Brain pericyte (primary cell): Measurements from ENCODE around the gene ACACB.

Experiments
- DNase-seq: peaks from one replicate; pipeline ENCODE4 v3.0.0-alpha.2; 2012; ENCODE audit warnings: low read depth, low spot score

Gene ACACB

DNA sequence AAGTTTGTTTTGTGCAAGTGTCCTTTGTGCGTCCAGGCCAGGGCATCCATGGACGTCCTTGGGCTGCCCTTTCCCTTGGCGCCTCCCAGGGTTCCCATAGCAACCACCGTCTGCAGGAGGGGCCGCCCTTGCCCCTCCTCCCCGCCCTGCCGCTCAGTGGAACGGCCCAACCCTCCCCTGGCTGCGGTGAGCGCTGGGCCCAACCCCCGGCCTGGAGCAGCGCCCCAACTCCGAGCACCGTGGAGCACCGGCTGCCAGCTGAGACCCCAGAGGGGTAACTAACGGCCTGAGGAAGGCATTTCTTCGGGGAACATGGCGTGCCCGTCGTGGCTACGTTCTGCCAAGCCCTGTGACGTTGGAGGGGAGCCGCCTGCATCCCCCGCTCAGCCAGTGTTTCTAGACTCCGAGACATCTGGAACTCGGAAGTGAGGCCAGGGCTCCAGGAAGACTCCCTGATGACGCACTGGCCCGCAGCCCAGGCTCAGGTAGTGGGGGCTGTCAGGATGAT, 5.3 kb upstream of the ACACB start:
- peak; percentile 40 for DNase-seq

DNA sequence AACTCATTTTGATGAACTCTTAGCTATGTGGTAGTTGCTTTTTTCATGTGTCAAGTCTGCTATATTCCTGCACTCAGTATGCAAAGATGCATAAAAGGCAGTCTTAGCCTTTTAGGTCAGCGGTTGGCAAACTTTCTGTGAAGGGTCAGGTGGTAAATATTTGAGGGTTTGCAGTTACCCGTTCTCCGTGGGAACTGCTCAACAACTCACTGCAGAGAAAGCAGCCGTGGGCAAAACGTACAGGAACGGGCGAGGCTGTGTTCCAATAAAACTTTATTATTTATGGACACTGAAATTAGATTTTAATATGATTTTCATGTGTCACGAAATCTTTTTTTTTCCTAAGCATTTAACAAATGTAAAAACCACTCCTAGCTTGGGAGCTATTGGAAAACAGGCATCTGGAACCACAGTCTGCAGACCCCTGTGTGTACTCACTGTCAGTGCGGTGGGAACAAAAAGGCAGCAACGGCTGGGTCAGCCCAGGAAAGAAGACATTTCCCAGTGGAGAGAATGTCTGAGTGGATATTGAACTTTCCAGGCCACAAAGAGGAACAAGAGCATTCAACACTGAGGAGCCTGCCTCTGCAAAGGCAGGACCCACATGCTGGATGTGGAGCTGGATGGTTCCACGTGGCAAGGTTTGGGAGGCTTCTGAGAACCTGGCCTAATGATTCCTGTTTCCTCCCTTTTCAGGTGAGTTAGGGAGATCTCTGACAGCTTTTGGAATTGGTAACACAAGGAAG, 3.5 kb upstream of the ACACB start:
- no peak for DNase-seq

DNA sequence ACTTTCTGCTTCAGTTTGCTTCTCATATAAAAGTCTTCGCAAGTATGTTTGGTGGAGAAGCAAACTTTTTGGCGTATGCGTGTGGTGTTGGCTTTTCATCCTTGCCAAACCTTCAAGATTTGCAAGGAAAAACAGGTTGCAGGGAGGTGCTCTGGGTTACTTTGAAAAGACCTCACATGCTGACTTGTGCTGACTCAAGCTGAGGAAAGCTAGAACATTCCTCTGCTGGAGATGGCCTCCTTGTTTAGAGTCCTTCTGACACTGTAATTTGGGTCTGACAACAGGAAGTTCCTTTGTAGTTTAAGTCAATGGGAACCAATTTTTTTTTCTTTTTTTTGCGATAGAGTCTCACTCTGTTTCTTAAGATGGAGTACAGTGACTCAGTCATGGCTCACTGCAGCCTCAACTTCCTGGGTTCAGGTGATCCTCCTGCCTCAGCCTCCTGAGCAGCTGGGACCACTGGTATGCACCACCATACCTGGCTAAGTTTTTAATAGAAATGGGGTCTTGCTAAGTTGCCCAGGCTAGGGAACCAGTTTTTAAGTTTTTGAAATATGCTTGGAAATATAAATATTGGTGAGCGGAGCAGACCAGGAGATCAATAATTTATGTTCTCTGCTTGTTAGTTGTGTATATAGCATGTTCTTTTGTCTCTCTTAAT, 2.6 kb upstream of the ACACB start:
- DNase-seq: no peak

DNA sequence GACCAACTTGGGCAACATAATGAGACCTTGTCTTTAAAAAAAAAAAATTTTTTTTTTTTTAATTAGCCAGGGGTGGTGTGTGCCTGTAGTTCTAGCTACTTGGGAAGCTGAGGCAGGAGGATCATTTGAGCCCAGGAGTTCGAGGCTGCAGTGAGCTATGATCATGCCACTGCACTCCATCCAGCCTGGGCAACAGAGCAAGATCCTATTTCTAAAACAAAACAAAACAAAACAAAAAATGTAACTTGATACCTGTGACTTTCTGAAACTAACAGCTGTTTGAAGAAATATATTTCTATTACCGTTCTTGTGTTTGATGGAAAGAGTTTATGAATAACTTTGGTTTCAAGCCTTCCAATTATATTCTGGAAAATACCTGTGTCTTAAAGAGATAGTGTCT, 1.7 kb upstream of the ACACB start:
- DNase-seq: no peak

DNA sequence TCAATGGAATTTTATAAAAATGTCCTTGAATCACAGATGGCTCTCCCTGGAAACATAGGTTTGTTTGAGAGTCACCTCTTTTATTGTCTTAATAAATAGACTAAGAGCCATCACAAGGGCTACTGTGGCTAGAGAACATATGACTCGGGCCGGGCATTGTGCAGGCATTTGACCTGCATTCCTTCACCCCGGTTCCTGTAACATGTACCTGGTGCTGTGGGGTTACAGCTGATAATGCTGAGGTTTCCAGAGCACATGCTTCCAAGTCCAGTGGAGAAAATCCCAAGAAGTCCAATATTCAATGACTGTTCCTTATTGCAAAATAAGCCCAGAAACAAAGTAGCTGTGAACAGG, 1.0 kb upstream of the ACACB start:
- no peak for DNase-seq

DNA sequence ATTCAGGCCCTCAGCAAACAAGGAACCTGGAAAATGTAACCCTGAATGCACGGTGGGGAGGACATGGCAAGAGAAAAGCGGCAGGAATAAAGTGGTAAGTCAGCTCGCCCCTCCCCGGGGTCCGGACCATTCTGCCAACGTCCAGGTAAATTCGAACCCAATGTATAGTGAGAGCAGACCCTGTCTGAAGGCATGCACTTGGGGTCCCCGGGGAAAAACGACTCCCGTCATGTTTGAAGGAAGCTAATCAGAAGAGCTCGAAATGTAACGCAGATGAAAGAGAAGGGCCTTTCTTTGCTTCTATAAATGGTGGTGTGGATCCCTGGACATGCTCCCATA, 193 bp downstream of the ACACB start:
- DNase-seq: no peak

DNA sequence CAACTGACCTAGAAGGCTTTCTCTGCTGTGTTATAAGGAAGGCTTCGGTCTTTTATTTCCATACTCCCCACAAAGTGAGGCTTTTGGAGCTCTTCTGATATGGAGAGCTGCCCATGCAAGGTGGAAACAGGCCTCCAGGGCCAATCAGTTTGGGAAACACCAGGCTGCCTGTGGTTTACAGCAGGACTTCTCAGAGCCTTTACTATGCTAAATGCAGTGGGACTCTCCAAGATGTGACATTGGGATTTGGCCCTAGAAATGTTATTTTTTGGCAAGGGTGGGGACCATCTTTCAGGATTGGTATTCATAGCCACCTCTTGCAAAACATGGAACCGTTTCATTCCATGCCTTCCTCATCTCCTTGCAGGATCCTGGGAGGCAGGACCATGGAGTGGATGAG, 3.7 kb downstream of the ACACB start:
- DNase-seq: no peak

DNA sequence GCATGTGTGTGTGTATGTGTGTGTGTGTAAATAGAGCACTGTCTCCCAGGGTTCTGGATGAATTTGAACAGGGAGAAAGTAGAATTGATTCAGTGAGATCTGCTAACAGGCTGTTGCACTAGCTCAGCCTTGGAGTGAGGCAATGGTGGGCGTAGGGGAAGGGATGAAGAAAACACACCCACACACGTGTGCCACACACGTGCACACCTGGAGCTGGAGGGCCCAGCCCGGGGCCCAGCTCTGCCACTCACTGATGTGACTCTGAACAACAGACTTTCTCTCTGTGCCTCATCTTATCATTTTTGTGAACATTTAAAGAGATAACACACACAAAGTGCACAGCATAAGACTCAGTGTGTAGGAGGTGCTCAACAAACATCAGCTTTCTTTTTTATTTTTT, 4.2 kb downstream of the ACACB start:
- no peak for DNase-seq

DNA sequence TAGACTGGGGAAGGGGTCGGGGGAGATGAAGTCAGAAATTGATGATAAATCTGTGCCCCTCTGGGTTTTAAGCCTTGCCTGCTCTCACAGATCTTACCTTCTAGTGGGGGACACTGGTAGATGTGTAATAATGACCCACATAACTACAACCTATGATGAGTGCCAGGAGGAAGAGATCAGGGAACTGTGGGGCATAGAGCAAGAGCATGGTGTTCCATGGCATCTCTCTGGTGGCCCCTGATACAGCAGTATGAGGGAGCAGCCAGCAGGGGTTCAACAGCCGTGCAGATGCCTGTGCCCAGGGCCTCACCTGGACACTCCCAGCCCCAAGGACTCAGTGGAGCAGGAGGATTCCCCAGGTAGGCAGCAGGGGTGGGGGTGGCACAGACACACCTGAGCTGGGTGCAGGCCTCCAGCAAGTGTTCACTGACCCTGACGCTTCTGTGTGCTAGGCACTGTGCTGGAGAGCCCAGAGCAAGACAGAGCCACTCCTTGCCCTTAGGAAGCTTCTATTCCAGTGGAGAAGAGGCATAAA, 5.0 kb downstream of the ACACB start:
- DNase-seq: no peak

DNA sequence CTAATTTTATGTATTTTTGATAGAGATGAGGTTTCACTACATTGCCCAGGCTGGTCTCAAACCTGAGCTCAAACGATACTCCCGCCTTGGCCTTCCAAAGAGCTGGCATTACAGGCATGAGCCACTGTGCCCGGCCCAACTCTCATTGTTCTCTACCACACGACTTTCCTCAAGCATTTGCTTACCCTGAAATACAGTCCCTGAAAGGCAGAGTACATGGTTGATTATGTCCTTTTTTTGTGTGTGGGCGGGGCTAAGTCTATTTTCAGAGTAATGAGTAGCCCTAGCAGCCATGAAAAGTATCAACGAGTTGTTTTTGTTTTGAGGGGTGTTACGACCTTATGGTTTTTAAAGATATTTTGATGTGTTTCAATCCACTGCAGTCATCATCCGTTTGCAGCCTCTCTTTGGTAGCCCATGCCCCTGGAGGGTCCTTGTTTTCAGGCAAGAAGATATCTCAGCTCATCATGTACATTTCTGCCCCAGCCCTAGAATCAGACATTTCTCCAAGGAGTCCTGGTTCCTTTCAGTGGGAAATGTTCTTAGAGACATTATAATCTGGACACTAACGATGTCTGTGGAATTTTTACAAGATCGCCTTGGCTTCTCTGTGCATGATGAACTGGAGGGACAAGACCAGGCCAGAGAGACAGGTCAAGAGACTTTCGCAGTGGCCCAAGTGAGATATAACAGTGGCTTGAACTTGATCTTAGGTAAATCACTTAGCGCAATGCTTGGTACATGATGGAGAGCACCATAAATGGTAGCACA, 8.7 kb downstream of the ACACB start:
- DNase-seq: no peak

DNA sequence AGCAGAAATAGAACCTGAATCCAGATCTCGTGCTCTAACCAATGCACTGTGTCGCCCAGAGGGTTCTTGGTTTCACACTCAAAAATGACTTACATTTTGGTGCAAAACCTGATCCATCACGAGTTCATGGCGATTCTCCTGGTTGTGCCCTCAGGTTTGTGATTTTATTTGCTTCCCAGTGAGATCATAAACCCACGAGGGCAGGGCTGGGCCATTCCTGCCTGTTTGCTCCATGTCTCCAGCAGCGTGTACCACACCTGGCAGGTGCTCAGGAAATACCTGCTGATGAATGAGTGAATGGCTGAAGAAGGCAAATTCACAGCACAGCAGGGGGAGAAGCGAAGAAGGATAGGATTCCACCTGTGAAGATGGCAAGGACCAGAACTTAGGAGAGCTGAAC, 9.4 kb downstream of the ACACB start:
- no peak for DNase-seq

DNA sequence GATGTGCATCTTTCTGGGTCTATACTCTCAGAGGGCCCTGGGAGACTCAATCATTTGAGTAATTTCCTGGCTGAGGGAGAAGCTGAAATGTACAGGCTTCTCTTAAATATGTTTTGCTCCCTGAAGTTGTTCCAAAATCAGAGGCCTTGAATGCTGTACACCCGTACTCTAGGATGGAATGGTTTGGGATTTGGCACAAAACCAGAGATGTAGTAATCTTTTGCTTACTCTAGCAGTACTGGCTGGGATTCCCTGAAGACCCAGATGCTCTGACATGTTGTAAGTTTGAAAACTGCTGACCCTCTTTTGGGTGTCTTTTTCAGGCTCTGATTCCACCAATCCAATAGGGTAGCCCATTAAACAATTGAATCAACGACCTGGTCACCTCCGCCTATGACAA, 10.4 kb downstream of the ACACB start:
- DNase-seq: no peak

DNA sequence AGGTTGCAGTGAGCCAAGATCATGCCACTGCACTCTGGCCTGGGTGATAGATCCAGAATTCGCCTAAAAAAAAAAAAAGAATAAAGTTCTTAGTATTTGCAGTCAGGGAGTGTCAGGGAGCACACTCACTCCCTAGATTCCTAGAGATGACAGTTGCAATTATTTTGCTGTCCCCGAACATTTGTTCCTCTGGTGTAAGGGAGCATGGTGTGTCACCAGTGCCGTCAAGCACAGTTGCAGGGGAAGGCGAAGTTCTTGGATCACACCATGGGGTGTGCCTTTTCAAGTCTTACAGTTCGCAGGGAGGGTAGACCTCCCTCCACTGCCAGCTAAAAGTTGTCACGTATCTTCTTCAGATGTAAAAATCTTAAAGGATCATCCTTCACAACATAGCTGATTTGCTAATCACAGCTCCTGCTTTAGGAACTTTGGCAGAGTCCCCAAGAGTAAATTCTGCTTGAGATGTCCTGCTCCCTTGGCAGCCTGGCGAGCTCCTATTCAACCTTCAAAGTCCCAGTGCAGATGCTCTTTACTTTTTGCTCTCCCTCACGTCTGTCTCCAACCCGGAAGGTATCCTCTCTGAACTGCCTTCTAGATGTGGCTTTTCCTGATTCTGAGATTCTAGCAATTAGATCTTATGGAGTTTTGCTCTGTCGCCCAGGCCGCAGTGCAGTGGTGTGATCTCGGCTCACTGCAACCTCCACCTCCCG, 11.3 kb downstream of the ACACB start:
- DNase-seq: no peak

DNA sequence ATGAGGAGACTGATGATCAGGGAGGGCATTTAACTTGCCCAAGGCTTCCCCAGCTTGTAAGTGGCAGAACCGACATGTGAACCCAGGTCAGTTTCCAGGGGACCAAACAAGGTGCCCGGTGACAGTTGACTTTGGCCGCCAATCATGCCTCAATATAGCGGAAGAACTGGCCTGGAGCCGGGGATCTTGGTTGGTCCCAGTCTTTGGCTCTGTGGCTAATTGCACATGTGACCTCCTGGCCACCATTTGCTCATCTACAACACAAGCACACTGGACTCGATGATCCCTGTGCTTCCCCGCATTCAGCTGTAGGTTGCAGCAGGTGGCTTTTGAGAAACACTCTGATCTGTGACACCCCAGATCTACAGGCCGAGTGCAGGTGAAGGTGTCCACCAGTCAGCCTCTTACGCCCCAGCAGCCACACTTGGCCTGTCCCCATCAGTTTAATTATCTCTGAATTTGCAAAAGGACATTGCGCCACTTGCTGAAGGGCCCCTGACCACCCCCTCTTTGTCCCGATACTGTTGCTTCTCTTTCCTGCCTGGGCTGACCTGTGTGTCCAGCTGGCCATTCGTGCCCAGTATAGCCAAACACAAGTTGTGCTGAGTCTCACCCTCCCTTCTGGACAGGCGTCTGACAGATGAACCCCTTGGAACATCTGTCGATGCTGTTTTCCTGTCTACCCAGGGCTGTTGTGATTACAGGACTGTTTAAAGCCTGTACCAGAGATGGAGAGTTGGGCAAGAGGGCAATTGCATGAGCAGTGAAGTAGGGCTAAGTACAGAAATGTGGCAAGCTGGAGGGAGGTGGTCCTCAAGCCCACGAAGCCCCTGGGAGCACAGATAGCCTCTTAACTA, 14.1 kb downstream of the ACACB start:
- no peak for DNase-seq

DNA sequence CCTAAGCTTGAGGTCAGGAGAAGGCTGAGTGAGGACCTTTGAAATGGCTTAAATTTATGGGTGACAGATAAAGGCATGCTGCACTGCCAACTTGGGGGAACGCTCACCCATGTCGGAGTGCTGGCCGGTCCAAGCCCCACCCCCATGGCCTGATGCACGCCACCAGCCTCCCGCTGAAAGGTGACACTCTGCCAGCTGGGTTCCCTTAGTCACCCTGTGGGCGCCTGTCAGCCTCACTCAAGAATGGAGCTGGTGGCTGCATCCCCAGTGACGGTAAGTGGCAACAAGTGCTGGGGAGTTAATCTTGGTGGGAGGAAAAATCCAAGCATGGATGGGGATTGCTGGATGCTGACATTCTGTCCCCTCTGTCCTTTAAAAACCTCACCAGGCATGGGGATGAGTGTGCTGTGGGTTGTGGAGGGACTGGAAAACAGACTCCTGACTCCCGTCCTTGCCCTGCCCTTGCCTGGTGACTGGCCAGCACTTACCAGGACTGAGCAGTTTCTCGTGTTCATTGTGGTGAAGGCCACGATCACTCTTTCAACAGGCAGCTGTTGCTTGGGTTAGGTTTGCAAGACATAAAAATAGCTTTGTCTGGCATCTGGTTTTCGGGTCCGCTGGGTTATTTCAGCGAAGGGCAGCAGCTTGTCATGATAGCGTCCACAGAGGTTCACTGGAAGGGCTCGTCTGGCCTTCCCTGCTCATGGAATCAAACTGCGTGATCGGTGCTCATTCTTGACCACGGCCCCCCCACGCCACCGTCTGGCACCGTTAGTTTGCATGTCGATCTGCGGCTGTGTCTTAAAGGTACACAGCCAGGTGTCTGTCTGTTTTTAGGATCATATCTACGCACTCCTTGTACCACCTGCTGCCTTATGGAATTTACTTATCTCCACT, 15.0 kb downstream of the ACACB start:
- DNase-seq: no peak

DNA sequence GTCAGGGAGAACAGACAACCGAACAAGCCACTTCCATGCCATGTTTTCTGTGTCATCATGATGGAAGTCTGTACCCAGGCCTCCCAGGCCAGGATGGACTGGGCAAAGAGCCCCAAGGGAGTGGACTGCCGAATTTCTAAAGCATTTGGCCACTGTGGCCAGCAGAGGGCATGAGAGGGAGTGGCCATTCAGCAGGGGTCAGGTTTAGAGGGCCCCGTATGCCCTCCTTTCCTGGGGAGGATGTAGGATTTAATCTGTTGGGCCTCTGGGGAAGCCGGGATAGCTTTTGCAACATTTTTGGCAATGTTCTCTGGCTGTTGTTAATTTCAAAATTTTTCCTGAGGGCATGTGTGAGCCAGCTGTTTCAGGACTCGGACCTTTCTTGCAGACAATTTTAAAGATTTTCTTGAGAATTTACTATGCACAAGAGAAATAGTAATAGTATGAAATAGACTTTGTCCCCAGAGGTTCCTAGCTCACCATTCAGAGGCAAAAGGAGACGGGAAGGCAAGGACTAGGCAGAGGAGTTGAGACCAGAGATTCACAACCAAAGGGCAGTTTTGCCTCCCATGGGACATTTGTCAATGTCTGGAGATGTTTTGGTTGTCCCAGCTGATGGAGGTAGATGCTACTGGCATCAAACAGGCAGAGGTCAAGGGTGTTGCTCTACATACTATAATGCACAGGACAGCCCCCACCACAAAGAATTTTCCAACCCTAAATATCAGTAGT, 18.0 kb downstream of the ACACB start:
- DNase-seq: no peak

DNA sequence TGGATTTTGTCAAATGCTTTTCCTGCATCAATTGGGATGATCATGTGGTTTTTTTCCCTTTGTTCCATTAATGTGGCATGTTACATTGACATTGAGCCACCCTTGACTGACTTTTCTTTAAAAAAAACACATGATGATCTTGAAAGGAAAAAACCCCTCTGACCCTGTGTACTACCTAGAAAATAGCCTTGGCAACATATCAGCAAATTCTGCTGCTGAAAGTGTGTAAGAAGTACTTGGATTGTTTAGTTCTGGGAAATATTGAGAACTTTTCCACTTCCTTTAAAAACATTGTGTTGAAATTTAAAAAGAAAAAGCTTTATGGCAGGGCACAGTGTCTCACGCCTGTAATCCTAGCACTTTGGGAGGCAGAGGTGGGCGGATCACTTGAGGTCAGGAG, 20.7 kb downstream of the ACACB start:
- DNase-seq: no peak

DNA sequence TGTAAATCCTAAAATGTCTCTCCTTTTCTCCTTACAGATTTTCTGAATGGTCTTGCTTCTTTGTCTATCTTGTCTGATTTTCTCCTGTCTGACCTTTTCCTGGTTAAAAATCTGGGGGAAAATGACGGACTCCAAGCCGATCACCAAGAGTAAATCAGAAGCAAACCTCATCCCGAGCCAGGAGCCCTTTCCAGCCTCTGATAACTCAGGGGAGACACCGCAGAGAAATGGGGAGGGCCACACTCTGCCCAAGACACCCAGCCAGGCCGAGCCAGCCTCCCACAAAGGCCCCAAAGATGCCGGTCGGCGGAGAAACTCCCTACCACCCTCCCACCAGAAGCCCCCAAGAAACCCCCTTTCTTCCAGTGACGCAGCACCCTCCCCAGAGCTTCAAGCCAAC, 23.0 kb downstream of the ACACB start:
- no peak for DNase-seq

DNA sequence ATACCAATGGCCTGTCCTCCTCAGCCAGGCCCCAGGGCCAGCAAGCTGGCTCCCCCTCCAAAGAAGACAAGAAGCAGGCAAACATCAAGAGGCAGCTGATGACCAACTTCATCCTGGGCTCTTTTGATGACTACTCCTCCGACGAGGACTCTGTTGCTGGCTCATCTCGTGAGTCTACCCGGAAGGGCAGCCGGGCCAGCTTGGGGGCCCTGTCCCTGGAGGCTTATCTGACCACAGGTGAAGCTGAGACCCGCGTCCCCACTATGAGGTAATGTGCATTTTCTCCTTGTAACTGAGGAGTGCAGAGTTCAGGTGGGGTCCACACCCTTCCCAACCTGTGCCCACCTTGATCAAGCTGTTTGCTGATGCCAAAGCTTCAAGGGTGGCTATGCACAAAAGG, 23.4 kb downstream of the ACACB start:
- DNase-seq: no peak
